A549 (cell line): ENCODE data around the gene TES. TPM values are rescaled to one million over a fixed set of nuclear protein-coding genes. Genes with fewer than 3 reads are reported as not detected.

Source experiments
- ATAC-seq, 2 experiments: fragments of 200-7000 bp in 1 of 2; fragments of >200 bp in 1 of 2; cut with Nextera tagmentation in 1 of 2; cut with Tn5 transposase in 1 of 2; 3 replicates each; pipeline versions ENCODE4 v1.8.0 to v1.9.1; 2018 to 2020; ENCODE audit warnings: mild to moderate bottlenecking in 1 of 2, moderate library complexity in 1 of 2
- CTCF ChIA-PET: fragments of 300-600 bp; sonication (Branson Sonifier 250); formaldehyde crosslinking; extraction: SDS; loops from one replicate; lab custom pipeline; 2021; ENCODE audit warnings: antibody characterized with exemption, inconsistent platforms; lab: Yijun Ruan, JAX
- POLR2A ChIA-PET: fragments of 350-600 bp; formaldehyde crosslinking; extraction: SDS; loops from one replicate; lab custom pipeline; 2021; ENCODE audit warnings: antibody characterized with exemption, inconsistent platforms; lab: Yijun Ruan, JAX
- DNase-seq, 2 experiments: peaks; one replicate each; pipeline versions ENCODE4 v3.0.0 to v3.0.0-alpha.2; 2011 to 2016; ENCODE audit warnings: low read depth in 1 of 2, low spot score in 1 of 2
- FAIRE-seq: peaks from 2 replicates; lab custom pipeline; 2011; peaks lifted over from hg19 to GRCh38; lab: Jason Lieb, UNC
- H3K27ac ChIP-seq, 2 experiments: fragments of >200 bp; sonication (Bioruptor Twin); formaldehyde crosslinking; 3 replicates each; pipeline ENCODE4 v1.5.1; 2016 to 2017
- H3K4me1 ChIP-seq: fragments of >200 bp; sonication (Bioruptor Twin); formaldehyde crosslinking; 3 replicates; pipeline ENCODE4 v1.6.1; 2016
- H3K4me2 ChIP-seq: fragments of >200 bp; sonication (Bioruptor Twin); formaldehyde crosslinking; 3 replicates; pipeline ENCODE4 v1.6.1; 2016
- H3K4me3 ChIP-seq: fragments of >200 bp; sonication (Bioruptor Twin); formaldehyde crosslinking; 3 replicates; pipeline ENCODE4 v1.5.1; 2016
- H3K9me3 ChIP-seq: fragments of >200 bp; sonication (Bioruptor Twin); formaldehyde crosslinking; 3 replicates; pipeline ENCODE4 v1.6.1; 2016
- CHD4 ChIP-seq: fragments of 200-600 bp; sonication (generic); IDR thresholded peaks from 2 replicates; pipeline ENCODE4 v1.6.1; 2016; ENCODE audit warnings: antibody characterized with exemption, mild to moderate bottlenecking, borderline replicate concordance
- EHF ChIP-seq: fragments of 250-450 bp; sonication (Bioruptor Pico); IDR thresholded peaks from 2 replicates; pipeline ENCODE4 v1.5.0; 2020; ENCODE audit warnings: mild to moderate bottlenecking
- ESRRA ChIP-seq: fragments of 150-350 bp; IDR thresholded peaks from 2 replicates; pipeline ENCODE4 v1.6.1; 2014; ENCODE audit warnings: mild to moderate bottlenecking, low read length, borderline replicate concordance
- FOSL2 ChIP-seq, 2 experiments: fragments of 450-650 bp in 1 of 2; fragments of >200 bp in 1 of 2; sonication (Bioruptor Twin) in 1 of 2; formaldehyde crosslinking; IDR thresholded peaks; 2 replicates each; pipeline versions ENCODE4 v1.5.0 to v1.6.1; 2016 to 2020; ENCODE audit warnings: mild to moderate bottlenecking in 1 of 2, moderate library complexity in 1 of 2
- GATA3 ChIP-seq: IDR thresholded peaks from 2 replicates; pipeline ENCODE4 v1.6.1; 2012; ENCODE audit warnings: borderline replicate concordance
- HEYL ChIP-seq: fragments of 250-450 bp; sonication (Bioruptor Pico); IDR thresholded peaks from 2 replicates; pipeline ENCODE4 v1.8.0; 2021; ENCODE audit warnings: mild to moderate bottlenecking, moderate library complexity
- HOXA7 ChIP-seq: fragments of 250-450 bp; sonication (Bioruptor Pico); IDR thresholded peaks from 2 replicates; pipeline ENCODE4 v1.5.0; 2020; ENCODE audit warnings: mild to moderate bottlenecking, moderate library complexity
- MAX ChIP-seq: IDR thresholded peaks from 2 replicates; pipeline ENCODE4 v1.6.1; 2012
- MAZ ChIP-seq: fragments of 150-350 bp; IDR thresholded peaks from 2 replicates; pipeline ENCODE4 v1.6.1; 2014; ENCODE audit warnings: antibody characterized with exemption, low read depth, low read length, borderline replicate concordance
- NR3C1 ChIP-seq: fragments of >200 bp; sonication (Bioruptor Twin); formaldehyde crosslinking; IDR thresholded peaks from 3 replicates; pipeline ENCODE4 v1.6.1; 2017
- PHF8 ChIP-seq: fragments of 200-600 bp; sonication (generic); IDR thresholded peaks from 2 replicates; pipeline ENCODE4 v1.6.1; 2016; ENCODE audit warnings: low read depth, mild to moderate bottlenecking, antibody characterized with exemption, moderate library complexity, borderline replicate concordance
- RAD21 ChIP-seq, 2 experiments: fragments of >200 bp in 1 of 2; sonication (Bioruptor Twin) in 1 of 2; formaldehyde crosslinking in 1 of 2; IDR thresholded peaks in 1 of 2; conservative IDR thresholded peaks in 1 of 2; 2 replicates in 1 of 2; 3 replicates in 1 of 2; pipeline ENCODE4 v1.6.1; 2012 to 2018; ENCODE audit warnings: inconsistent platforms in 1 of 2
- SREBF2 ChIP-seq: fragments of 450-650 bp; IDR thresholded peaks from 2 replicates; pipeline ENCODE4 v1.6.1; 2014; ENCODE audit warnings: mild to moderate bottlenecking, moderate library complexity
- TP53 ChIP-seq: fragments of 250-450 bp; sonication (Bioruptor Pico); IDR thresholded peaks from 2 replicates; pipeline ENCODE4 v1.5.0; 2021; ENCODE audit warnings: mild to moderate bottlenecking, moderate library complexity
- ZFP36 ChIP-seq: fragments of 450-650 bp; IDR thresholded peaks from 2 replicates; pipeline ENCODE4 v1.6.1; 2014; ENCODE audit warnings: borderline replicate concordance; ENCODE audit not compliant: partially characterized antibody
- WGBS: methylation state at CpG from one replicate; pipeline ENCODE4 v1.1.6; 2017; ENCODE audit errors: missing lambda C conversion rate; 5-methylcytosine and 5-hydroxymethylcytosine counted together
- polyA plus RNA-seq, 4 experiments: library from polyadenylated mRNA; depleted of rRNA in 3 of 4; stranded (reverse); fragments of >200 nt; fragmentation: RNase III in 1 of 4; extraction: RNeasy Plus Mini Kit Qiagen cat#74134 plus additional on column Dnase treatment in 1 of 4; gene quantifications; 2 replicates in 3 of 4; 3 replicates in 1 of 4; pipeline ENCODE4 v1.2.3, GENCODE V29; 2011 to 2017
- TF ChIP-seq, protein P1 (sequence below): fragments of >200 bp; sonication (Bioruptor Twin); formaldehyde crosslinking; IDR thresholded peaks from 3 replicates; pipeline ENCODE4 v1.5.1; 2016
- TF ChIP-seq, protein P2 (sequence below): fragments of 250-450 bp; sonication (Bioruptor Pico); IDR thresholded peaks from 2 replicates; pipeline ENCODE4 v1.5.0; 2020; ENCODE audit warnings: low read depth, mild to moderate bottlenecking, moderate library complexity
- TF ChIP-seq, protein P3 (sequence below): fragments of 450-650 bp; IDR thresholded peaks from 2 replicates; pipeline ENCODE4 v1.6.1; 2014; ENCODE audit warnings: antibody characterized with exemption

TES gene
- polyA plus RNA-seq, 2 of the 4 experiments (the other 2 are of a cell fraction), result 45.9 to 134 TPM

DNA sequence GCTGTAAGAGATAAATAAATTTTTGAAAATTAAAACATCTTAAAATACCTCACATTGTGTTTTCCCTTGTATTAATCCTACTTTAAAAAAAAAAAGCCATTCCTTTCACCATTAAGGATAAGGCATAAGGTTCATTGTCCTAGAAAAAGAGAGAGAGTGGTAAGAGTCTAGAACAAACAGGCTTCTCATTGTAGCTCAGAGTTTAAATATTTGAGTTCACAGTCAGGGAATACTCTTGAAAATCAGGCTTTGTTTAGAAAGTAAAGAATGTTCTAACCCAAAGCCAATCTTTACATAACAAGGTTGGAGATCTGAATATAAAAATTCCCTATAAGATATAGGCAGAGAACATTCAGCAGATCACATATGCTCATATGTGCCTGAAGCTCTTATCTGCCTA, 40.2 kb upstream of the TES start:
- FAIRE-seq, result no peak

GRCh38 chr7:116171094-116171493, 39.2 kb upstream of the TES start:
- Histone ChIP-seq H3K27ac (no peak overlapping the region; a peak in 1 of 6 replicates), H3K4me2 (no peak overlapping the region), H3K4me1 (peaks cover 47% of the 10 kb centered on the region), H3K4me3 (no peak overlapping the region), H3K9me3 (no peaks in the 10 kb centered on the region; the same call in 2 of the 3 replicates)
- TF ChIP-seq NR3C1, result no peak
- TF ChIP-seq RAD21 (conservative IDR thresholded peaks at IDR 0.05 in 1 of 2, IDR thresholded peaks at IDR 0.05 in 1 of 2), result no peak
- TF ChIP-seq MAZ, result no peak
- TF ChIP-seq, protein P1, sequence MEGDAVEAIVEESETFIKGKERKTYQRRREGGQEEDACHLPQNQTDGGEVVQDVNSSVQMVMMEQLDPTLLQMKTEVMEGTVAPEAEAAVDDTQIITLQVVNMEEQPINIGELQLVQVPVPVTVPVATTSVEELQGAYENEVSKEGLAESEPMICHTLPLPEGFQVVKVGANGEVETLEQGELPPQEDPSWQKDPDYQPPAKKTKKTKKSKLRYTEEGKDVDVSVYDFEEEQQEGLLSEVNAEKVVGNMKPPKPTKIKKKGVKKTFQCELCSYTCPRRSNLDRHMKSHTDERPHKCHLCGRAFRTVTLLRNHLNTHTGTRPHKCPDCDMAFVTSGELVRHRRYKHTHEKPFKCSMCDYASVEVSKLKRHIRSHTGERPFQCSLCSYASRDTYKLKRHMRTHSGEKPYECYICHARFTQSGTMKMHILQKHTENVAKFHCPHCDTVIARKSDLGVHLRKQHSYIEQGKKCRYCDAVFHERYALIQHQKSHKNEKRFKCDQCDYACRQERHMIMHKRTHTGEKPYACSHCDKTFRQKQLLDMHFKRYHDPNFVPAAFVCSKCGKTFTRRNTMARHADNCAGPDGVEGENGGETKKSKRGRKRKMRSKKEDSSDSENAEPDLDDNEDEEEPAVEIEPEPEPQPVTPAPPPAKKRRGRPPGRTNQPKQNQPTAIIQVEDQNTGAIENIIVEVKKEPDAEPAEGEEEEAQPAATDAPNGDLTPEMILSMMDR, result no peak
- no peak for TF ChIP-seq MAX
- TF ChIP-seq GATA3, result no peak
- TF ChIP-seq EHF, result no peak
- TF ChIP-seq PHF8, result no peak
- no peak for TF ChIP-seq SREBF2
- TF ChIP-seq ZFP36, result no peak
- no peak for TF ChIP-seq ESRRA
- no peak for TF ChIP-seq HOXA7 (CRISPR knock-in tag)
- TF ChIP-seq, protein P2, sequence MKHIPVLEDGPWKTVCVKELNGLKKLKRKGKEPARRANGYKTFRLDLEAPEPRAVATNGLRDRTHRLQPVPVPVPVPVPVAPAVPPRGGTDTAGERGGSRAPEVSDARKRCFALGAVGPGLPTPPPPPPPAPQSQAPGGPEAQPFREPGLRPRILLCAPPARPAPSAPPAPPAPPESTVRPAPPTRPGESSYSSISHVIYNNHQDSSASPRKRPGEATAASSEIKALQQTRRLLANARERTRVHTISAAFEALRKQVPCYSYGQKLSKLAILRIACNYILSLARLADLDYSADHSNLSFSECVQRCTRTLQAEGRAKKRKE (CRISPR knock-in tag), result no peak
- no peak for TF ChIP-seq HEYL (CRISPR knock-in tag)
- no peak for TF ChIP-seq CHD4
- TF ChIP-seq, protein P3, sequence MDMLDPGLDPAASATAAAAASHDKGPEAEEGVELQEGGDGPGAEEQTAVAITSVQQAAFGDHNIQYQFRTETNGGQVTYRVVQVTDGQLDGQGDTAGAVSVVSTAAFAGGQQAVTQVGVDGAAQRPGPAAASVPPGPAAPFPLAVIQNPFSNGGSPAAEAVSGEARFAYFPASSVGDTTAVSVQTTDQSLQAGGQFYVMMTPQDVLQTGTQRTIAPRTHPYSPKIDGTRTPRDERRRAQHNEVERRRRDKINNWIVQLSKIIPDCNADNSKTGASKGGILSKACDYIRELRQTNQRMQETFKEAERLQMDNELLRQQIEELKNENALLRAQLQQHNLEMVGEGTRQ, result no peak
- 86% methylated on average over 2 of the region's 2 CpGs for WGBS
- no peak for FAIRE-seq
- ChIA-PET CTCF (interaction anchor here (0.9 to 5.9 kb wide), 9 partner anchors 8 to 949 kb away, joined by 3 to 59 read pairs (median 7); no protein-coding TSS in a partner anchor), POLR2A (no interaction called here)
- no peak for ATAC-seq
- no peak for DNase-seq

More for the DNA sequence above, 40.2 kb upstream of the TES start:
- no peak for DNase-seq
- TF ChIP-seq CHD4, result no peak
- TF ChIP-seq, all 56 proteins: peak for 0
- peak overlapping the region; percentile 61; the same call in 2 of the 3 replicates for H3K4me2 ChIP-seq
- peaks cover 54% of the 10 kb centered on the region for H3K4me1 ChIP-seq
- no peak overlapping the region for H3K4me3 ChIP-seq
- POLR2A ChIA-PET, result no interaction called here
- 0 out of 6 replicates have a peak overlapping the region, but pooled peaks of 1 of the 2 experiments have one; percentile 25 for H3K27ac ChIP-seq
- no peaks in the 10 kb centered on the region for H3K9me3 ChIP-seq
- ATAC-seq, result no peak
- CTCF ChIA-PET, result interaction anchor here (0.9 to 5.9 kb wide), 8 partner anchors 10 to 950 kb away, joined by 3 to 59 read pairs (median 5); no protein-coding TSS in a partner anchor

DNA sequence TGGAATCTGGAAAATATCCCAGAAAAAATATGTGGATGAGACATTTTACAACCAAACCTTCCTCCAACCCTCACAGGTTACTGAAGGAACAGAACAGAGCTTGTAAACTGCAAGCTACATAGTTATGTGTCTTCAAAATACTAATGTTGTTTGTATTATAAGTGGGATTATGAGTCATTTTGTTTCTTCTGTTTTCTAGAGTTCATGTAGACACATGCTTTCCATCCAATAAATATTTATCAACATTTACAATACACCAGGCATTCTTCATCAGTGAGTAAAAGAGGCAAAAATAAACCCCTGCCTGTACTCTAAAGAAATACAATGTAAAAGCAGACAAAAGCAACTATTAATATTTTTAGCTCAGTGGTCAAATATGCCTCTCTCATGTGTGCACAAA, 38.0 kb upstream of the TES start:
- no peaks in the 10 kb centered on the region; the same call in 2 of the 3 replicates for H3K9me3 ChIP-seq
- 0 out of 3 replicates have a peak overlapping the region, but pooled peaks have one; percentile 17 for H3K4me2 ChIP-seq
- POLR2A ChIA-PET, result no interaction called here
- CTCF ChIA-PET, result interaction anchor here (0.7 to 5.9 kb wide), 29 partner anchors 8 to 954 kb away, joined by 3 to 59 read pairs (median 4); no protein-coding TSS in a partner anchor
- TF ChIP-seq ZFP36, result no peak
- TF ChIP-seq FOSL2 (IDR thresholded peaks at IDR 0.05), result no peak
- peak; percentile 47; the same call in 1 of the 2 replicates for TF ChIP-seq FOSL2 (CRISPR knock-in tag; IDR thresholded peaks at IDR 0.05)
- TF ChIP-seq TP53 (CRISPR knock-in tag), result no peak
- peak; percentile 38; the same call in 1 of the 2 replicates for TF ChIP-seq GATA3
- no peak overlapping the region for H3K4me3 ChIP-seq
- H3K27ac ChIP-seq, result no peak overlapping the region
- peak in 1 of 2 experiments; percentile 7; a peak in 1 of 6 replicates for ATAC-seq
- H3K4me1 ChIP-seq, result peaks cover 57% of the 10 kb centered on the region
- FAIRE-seq, result no peak
- no peak for DNase-seq
